H1 (cell line): ENCODE measurements around the gene FRMD4A.
"Not testable (repeated sequence)": the region's sequence is repeated elsewhere in the genome, so short reads cannot be mapped to it uniquely, and the experiment has no call there.

Experiments used
- CEBPB ChIP-seq: IDR thresholded peaks from 2 replicates; pipeline ENCODE4 v1.6.1; 2012; ENCODE audit warnings: low read depth, low read length
- CHD7 ChIP-seq: fragments of 300-600 bp; sonication (generic); IDR thresholded peaks from 2 replicates; pipeline ENCODE4 v1.7.1; 2012; ENCODE audit warnings: low read length, moderate library complexity, mild to moderate bottlenecking, inconsistent platforms; ENCODE audit not compliant: insufficient replicate concordance
- CTCF ChIP-seq, 3 experiments: IDR thresholded peaks; 1 replicate in 2 of 3; 2 replicates in 1 of 3; pipeline versions ENCODE4 v1.5.1 to v1.6.1; 2011; ENCODE audit warnings: low read length in 3 of 3, mild to moderate bottlenecking in 3 of 3, inconsistent platforms in 2 of 3, low read depth in 1 of 3, moderate library complexity in 1 of 3; ENCODE audit not compliant: insufficient read depth in 1 of 3; ENCODE audit errors: control extremely low read depth in 1 of 3
- EZH2 ChIP-seq: fragments of 200-600 bp; sonication (generic); IDR thresholded peaks from 2 replicates; pipeline ENCODE4 v1.7.1; 2012; ENCODE audit warnings: low read depth, mild to moderate bottlenecking, moderate library complexity, low read length, inconsistent platforms; ENCODE audit not compliant: severe bottlenecking
- GABPA ChIP-seq: IDR thresholded peaks from 2 replicates; pipeline ENCODE4 v1.6.1; 2011; ENCODE audit warnings: mild to moderate bottlenecking, low read length, moderate library complexity, borderline replicate concordance; ENCODE audit not compliant: insufficient read depth
- JUN ChIP-seq: IDR thresholded peaks from 2 replicates; pipeline ENCODE4 v1.6.1; 2011; ENCODE audit warnings: low read depth, mild to moderate bottlenecking, improper control_type of control experiment, low read length
- MAX ChIP-seq: IDR thresholded peaks from 2 replicates; pipeline ENCODE4 v1.6.1; 2012; ENCODE audit warnings: inconsistent platforms
- POLR2A ChIP-seq, 2 experiments: IDR thresholded peaks; 1 replicate in 1 of 2; 2 replicates in 1 of 2; pipeline ENCODE4 v1.6.1; 2011; ENCODE audit warnings: low read depth in 2 of 2, low read length in 2 of 2, mild to moderate bottlenecking in 2 of 2; ENCODE audit errors: control extremely low read depth in 1 of 2

GRCh38 chr10:14213703-14214102 is 117.0 kb downstream of the FRMD4A start:
- not testable (repeated sequence) for TF ChIP-seq GABPA; CTCF (IDR thresholded peaks at IDR 0.05; ENCODE audit: control extremely low read depth in 1 of 3, insufficient read depth in 1 of 3, low read depth in 1 of 3, low read length in 3 of 3); MAX; JUN; POLR2A (IDR thresholded peaks at IDR 0.05; ENCODE audit: control extremely low read depth in 1 of 2, low read depth in 2 of 2, low read length in 2 of 2); EZH2; CHD7; CEBPB
